ENCODE data around the gene SMURF2.
A peak's percentile ranks its signal among the peaks of the same experiment; 100 is the strongest.

GRCh38 chr17:64534187-64534586, 127.9 kb downstream of the SMURF2 start:
- no peak for TF ChIP-seq GATA3 (IDR thresholded peaks at IDR 0.05; ENCODE audit: low read depth, low read length)
- TF ChIP-seq GATA2 (IDR thresholded peaks at IDR 0.05; ENCODE audit: low read depth, low read length): peak; percentile 60; the same call in 1 of the 2 replicates
